ENCODE measurements around the gene CAPN12. TPM values are rescaled to one million over a fixed set of nuclear protein-coding genes. Genes with fewer than 3 reads are reported as not detected.

CAPN12 gene
- total and polyA plus RNA-seq, 4 donors: 3.8 to 28.7 (median 8.8) TPM

DNA sequence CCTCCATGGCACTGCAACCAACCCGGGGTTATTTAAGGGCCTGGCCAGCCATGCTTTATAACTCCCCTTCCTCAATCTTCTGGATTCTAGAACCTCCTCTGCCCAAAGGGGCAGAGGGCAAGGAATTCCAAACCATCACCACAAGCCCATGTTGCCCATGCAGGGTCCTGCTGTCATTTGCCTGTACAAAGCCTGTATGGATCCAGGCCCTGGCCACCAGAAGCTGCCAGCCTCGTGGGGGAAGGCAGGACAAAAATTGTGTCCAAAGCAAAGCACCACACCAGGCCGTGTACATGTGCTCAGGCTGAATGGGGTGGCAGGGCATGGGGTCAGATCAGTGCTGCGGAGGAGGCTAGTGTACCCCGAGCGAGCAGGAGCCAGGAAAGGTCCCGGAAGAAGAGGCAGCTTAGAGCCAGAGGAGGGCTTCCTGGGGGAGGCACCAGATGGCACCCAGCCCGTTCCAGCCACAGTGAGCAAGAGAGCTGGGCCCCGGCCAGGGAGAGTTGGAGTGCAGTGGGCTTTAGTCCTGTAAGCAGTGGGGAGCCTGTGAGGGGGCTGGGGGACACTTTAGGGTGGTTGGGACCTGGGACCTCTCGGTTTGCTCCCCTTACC, 35.8 kb downstream of the CAPN12 start:
- H3K36me3 ChIP-seq (ENCODE audit: control insufficient read depth in 4 of 4, insufficient read depth in 3 of 4, low read depth in 1 of 4, low read length in 3 of 4): peaks cover 24 to 60% (median 33%) of the 10 kb centered on the region in 4 donors
- DNase-seq (ENCODE audit: low spot score): no peak
- TF ChIP-seq GABPA (IDR thresholded peaks at IDR 0.05 in 1 of 2, conservative IDR thresholded peaks at IDR 0.05 in 1 of 2): no peak
- TF ChIP-seq SP1 (IDR thresholded peaks at IDR 0.05): no peak
- TF ChIP-seq FOXA2 (IDR thresholded peaks at IDR 0.05): no peak
- TF ChIP-seq HNF4G (IDR thresholded peaks at IDR 0.05): no peak
- TF ChIP-seq RAD21 (IDR thresholded peaks at IDR 0.05): no peak
- TF ChIP-seq CTCF (IDR thresholded peaks at IDR 0.05; ENCODE audit: low read depth, low read length, missing input control): no peak
- TF ChIP-seq ZBTB33 (IDR thresholded peaks at IDR 0.05): no peak
- TF ChIP-seq NR2F2 (IDR thresholded peaks at IDR 0.05): no peak
- TF ChIP-seq MAX (IDR thresholded peaks at IDR 0.05): no peak
- TF ChIP-seq YY1 (IDR thresholded peaks at IDR 0.05): no peak
- TF ChIP-seq JUND (IDR thresholded peaks at IDR 0.05): no peak
- TF ChIP-seq HNF4A (conservative IDR thresholded peaks at IDR 0.05): no peak
- peak overlapping the region; percentile 22 to 55 for H3K27ac ChIP-seq (ENCODE audit: low read depth in 1 of 2, low read length in 2 of 2)
- no peak overlapping the region for H3K9ac ChIP-seq (ENCODE audit: low read depth in 1 of 2, low read length in 2 of 2)
- H3K27me3 ChIP-seq (ENCODE audit: control insufficient read depth in 4 of 4, insufficient read depth in 4 of 4, low read length in 3 of 4): no peaks in the 10 kb centered on the region
- no peak overlapping the region for H3K4me3 ChIP-seq (ENCODE audit: low read depth in 1 of 3, low read length in 3 of 3)
- H3K9me3 ChIP-seq (ENCODE audit: control insufficient read depth in 4 of 4, low read length in 3 of 4): no peaks in the 10 kb centered on the region
- 83% methylated on average over 10 of the region's 10 CpGs for WGBS
- H3K4me1 ChIP-seq (ENCODE audit: control insufficient read depth in 4 of 4, insufficient read depth in 4 of 4, low read length in 3 of 4): peaks cover 16 to 77% (median 59%) of the 10 kb centered on the region in 4 donors

GRCh38 chr19:38707512-38708114, 36.7 kb downstream of the CAPN12 start:
- H3K27ac ChIP-seq (ENCODE audit: low read depth in 1 of 2, low read length in 2 of 2): peak overlapping the region; percentile 38 to 55
- no peaks in the 10 kb centered on the region for H3K27me3 ChIP-seq (ENCODE audit: control insufficient read depth in 4 of 4, insufficient read depth in 4 of 4, low read length in 3 of 4)
- no peak for DNase-seq (ENCODE audit: low spot score)
- H3K36me3 ChIP-seq (ENCODE audit: control insufficient read depth in 4 of 4, insufficient read depth in 3 of 4, low read depth in 1 of 4, low read length in 3 of 4): peaks cover 24 to 64% (median 34%) of the 10 kb centered on the region in 4 donors
- H3K9me3 ChIP-seq (ENCODE audit: control insufficient read depth in 4 of 4, low read length in 3 of 4): no peaks in the 10 kb centered on the region
- 63% methylated on average over 10 of the region's 10 CpGs for whole genome bisulfite sequencing
- H3K4me1 ChIP-seq (ENCODE audit: control insufficient read depth in 4 of 4, insufficient read depth in 4 of 4, low read length in 3 of 4): peaks cover 11 to 68% (median 50%) of the 10 kb centered on the region in 4 donors
- H3K9ac ChIP-seq (ENCODE audit: low read depth in 1 of 2, low read length in 2 of 2): no peak overlapping the region
- TF ChIP-seq NR2F2 (IDR thresholded peaks at IDR 0.05) (peak; percentile 69), RAD21 (IDR thresholded peaks at IDR 0.05) (peak; percentile 40 to 59), CTCF (IDR thresholded peaks at IDR 0.05; ENCODE audit: low read depth, low read length, missing input control) (no peak), FOXA1 (IDR thresholded peaks at IDR 0.05) (no peak), GABPA (IDR thresholded peaks at IDR 0.05 in 1 of 2, conservative IDR thresholded peaks at IDR 0.05 in 1 of 2) (no peak), TAF1 (conservative IDR thresholded peaks at IDR 0.05) (no peak), EGR1 (IDR thresholded peaks at IDR 0.05; ENCODE audit: low read depth in 2 of 2) (no peak), ATF3 (IDR thresholded peaks at IDR 0.05) (no peak), RXRA (IDR thresholded peaks at IDR 0.05) (peak in 1 of 2 donors; percentile 39)
- no peak overlapping the region for H3K4me3 ChIP-seq (ENCODE audit: low read depth in 1 of 3, low read length in 3 of 3)
